Motor neuron (in vitro differentiated cells): ENCODE results near the gene COLEC11. TPM values are rescaled to one million over a fixed set of nuclear protein-coding genes. Genes with fewer than 3 reads are reported as not detected.
"Not testable (repeated sequence)": the region's sequence is repeated elsewhere in the genome, so short reads cannot be mapped to it uniquely, and the experiment has no call there.

Experiments used
- ATAC-seq, 8 experiments: fragments of 200-7000 bp; cut with Tn5 transposase; replicated peaks in 6 of 8; 2 replicates each; pipeline ENCODE4 v1.8.0; 2021; ENCODE audit warnings: mild to moderate bottlenecking in 8 of 8, moderate library complexity in 8 of 8
- H3K27ac ChIP-seq, 2 donors: fragments of 250-450 bp; sonication (Bioruptor Pico); 2 replicates each; pipeline ENCODE4 v1.9.0; 2021; ENCODE audit warnings: antibody characterized with exemption in 2 of 2, mild to moderate bottlenecking in 2 of 2, moderate library complexity in 1 of 2
- H3K4me1 ChIP-seq, 2 donors: fragments of 250-450 bp; sonication (Bioruptor Pico); replicated peaks in 1 of 2; 2 replicates each; pipeline ENCODE4 v1.6.1; 2021; ENCODE audit warnings: antibody characterized with exemption in 2 of 2, mild to moderate bottlenecking in 2 of 2, moderate library complexity in 1 of 2
- H3K4me3 ChIP-seq, 5 donors: fragments of 250-450 bp; sonication (Bioruptor Pico); 2 replicates each; pipeline ENCODE4 v1.9.0; 2021; ENCODE audit warnings: antibody characterized with exemption in 5 of 5, mild to moderate bottlenecking in 5 of 5, moderate library complexity in 4 of 5
- WGBS, 10 experiments: fragments of 450-650 bp; shearing (Covaris generic); methylation state at CpG; one replicate each; pipeline ENCODE4 v1.0.0; 2022; 5-methylcytosine and 5-hydroxymethylcytosine counted together
- in situ Hi-C, 9 experiments: fragments of 400-800 bp; cut with MboI; loops; one replicate each; pipeline ENCODE4 v1.15.0; 2021; ENCODE audit warnings: low sequenced_read_pairs in 9 of 9, low pct_unique_long_range_greater_than_20kb in 2 of 9; ENCODE audit not compliant: unreplicated experiment in 9 of 9
- total RNA-seq, 8 experiments: library from RNA; unstranded; fragments of 300-600 nt; gene quantifications; 2 replicates each; pipeline versions ENCODE4 v1.2.3 to v1.2.4, GENCODE V29; 2022

Gene COLEC11
- total RNA-seq, 8 experiments from 2014 or later, result 0.14 to 0.33 (median 0.21) TPM; not detected in 3

- peak overlapping the region; percentile 5 to 33 (median 21) for H3K4me3 ChIP-seq
- in situ Hi-C loops, result no loop called here
- 6 to 92% (median 51%) methylated on average over 1 to 35 of the region's 45 CpGs; no CpG with 5 or more reads in 1 of the 10 experiments for WGBS, 10 experiments
- peak; percentile 26 to 77 (median 72) for ATAC-seq
- peak overlapping the region; percentile 96 to 98 for H3K27ac ChIP-seq
- peaks cover 54 to 56% of the 10 kb centered on the region in 2 donors for H3K4me1 ChIP-seq
These were observed 57.1 kb downstream of the COLEC11 start for GRCh38 chr2:3651691-3652648.

- WGBS, 10 experiments, result 17 to 95% (median 85%) methylated on average over 1 to 4 of the region's 9 CpGs; no CpG with 5 or more reads in 4 of the 10 experiments
- Histone ChIP-seq H3K4me1 (peaks cover 61 to 65% of the 10 kb centered on the region in 2 donors), H3K27ac (peak overlapping the region; percentile 96 to 98), H3K4me3 (no peak overlapping the region)
- ATAC-seq, result no peak
- in situ Hi-C loops, result no loop called here
These were observed 58.1 kb downstream of the COLEC11 start for GRCh38 chr2:3652896-3653625.

GRCh38 chr2:3654011-3654410 lies 59.1 kb downstream of the COLEC11 start:
- H3K4me1 ChIP-seq, result peaks cover 59 to 68% of the 10 kb centered on the region in 2 donors
- ATAC-seq, result no peak
- in situ Hi-C loops, result no loop called here
- no peak overlapping the region for H3K4me3 ChIP-seq
- WGBS, 10 experiments, result 80 to 100% (median 89%) methylated on average over 1 to 5 of the region's 10 CpGs; no CpG with 5 or more reads in 7 of the 10 experiments
- no peak overlapping the region for H3K27ac ChIP-seq

- 18 to 79% (median 58%) methylated on average over 2 to 12 of the region's 21 CpGs; no CpG with 5 or more reads in 2 of the 10 experiments for WGBS, 10 experiments
- Histone ChIP-seq H3K27ac (peak overlapping the region in 1 of 2 donors; percentile 10), H3K4me3 (no peak overlapping the region), H3K4me1 (peaks cover 63 to 73% of the 10 kb centered on the region in 2 donors)
- no peak for ATAC-seq
- in situ Hi-C loops, result no loop called here
These were observed 59.8 kb downstream of the COLEC11 start for GRCh38 chr2:3654531-3655225.

- in situ Hi-C loops, result no loop called here
- peak overlapping the region; percentile 39 to 71 for H3K27ac ChIP-seq
- no peak for ATAC-seq
- WGBS, 10 experiments, result 10 to 94% (median 90%) methylated on average over 2 to 5 of the region's 28 CpGs; no CpG with 5 or more reads in 5 of the 10 experiments
- no peak overlapping the region for H3K4me3 ChIP-seq
- H3K4me1 ChIP-seq, result peaks cover 54 to 66% of the 10 kb centered on the region in 2 donors
These were observed 61.2 kb downstream of the COLEC11 start for GRCh38 chr2:3655871-3656761.

- ATAC-seq, result peak in 5 of 8 experiments; percentile 12 to 48 (median 31)
- Histone ChIP-seq H3K4me1 (peaks cover 46 to 59% of the 10 kb centered on the region in 2 donors), H3K27ac (peak overlapping the region; percentile 39 to 71), H3K4me3 (no peak overlapping the region)
- WGBS, 10 experiments, result 67 to 90% (median 75%) methylated on average over 2 to 8 of the region's 36 CpGs; no CpG with 5 or more reads in 4 of the 10 experiments
- in situ Hi-C loops, result no loop called here
These were observed 62.1 kb downstream of the COLEC11 start for GRCh38 chr2:3656762-3657721.

GRCh38 chr2:3657881-3658280 lies 63.0 kb downstream of the COLEC11 start, which contains the start of gene ALLC:
TSS of gene ALLC (plus strand) at chr2:3658200. CDS start at chr2:3671158, 12,958 bp downstream.
- no peak for ATAC-seq
- H3K4me1 ChIP-seq, result peaks cover 38 to 51% of the 10 kb centered on the region in 2 donors
- peak within 1 kb of the TSS; percentile 71 to 84 for H3K27ac ChIP-seq
- no peak within 1 kb of the TSS for H3K4me3 ChIP-seq
- in situ Hi-C loops, result no loop called here
- whole genome bisulfite sequencing, 10 experiments, result 77 to 100% (median 86%) methylated on average over 1 to 3 of the region's 7 CpGs; no CpG with 5 or more reads in 6 of the 10 experiments

- WGBS, 10 experiments, result 43 to 100% (median 86%) methylated on average over 2 to 12 of the region's 26 CpGs
- Histone ChIP-seq H3K4me1 (peaks cover 33 to 41% of the 10 kb centered on the region in 2 donors), H3K4me3 (no peak overlapping the region), H3K27ac (peak overlapping the region; percentile 68 to 84)
- in situ Hi-C loops, result no loop called here
- ATAC-seq, result peak in 7 of 8 experiments; percentile 11 to 84 (median 78)
These were observed 64.8 kb downstream of the COLEC11 start for GRCh38 chr2:3659447-3660432.

- ATAC-seq, H3K27ac ChIP-seq, H3K4me3 ChIP-seq, in situ Hi-C loops: not testable (repeated sequence)
- H3K4me1 ChIP-seq, result peaks cover 29 to 37% of the 10 kb centered on the region in 2 donors
- 47 to 100% (median 91%) methylated on average over 1 to 7 of the region's 7 CpGs for WGBS, 10 experiments
These were observed 65.7 kb downstream of the COLEC11 start for GRCh38 chr2:3660640-3661039.

GRCh38 chr2:3661149-3661660 lies 66.3 kb downstream of the COLEC11 start:
- peaks cover 34 to 40% of the 10 kb centered on the region in 2 donors for H3K4me1 ChIP-seq
- no peak for ATAC-seq
- 89 to 100% (median 100%) methylated on average over 1 to 3 of the region's 3 CpGs; no CpG with 5 or more reads in 4 of the 10 experiments for WGBS, 10 experiments
- no peak overlapping the region for H3K27ac ChIP-seq
- in situ Hi-C loops, result no loop called here
- H3K4me3 ChIP-seq, result no peak overlapping the region
